GM12801 (cell line): Measurements from ENCODE around the gene TF.

Experiments
- CTCF ChIP-seq: IDR thresholded peaks from one replicate; pipeline ENCODE4 v1.5.1; 2011; ENCODE audit warnings: control low read depth; ENCODE audit not compliant: insufficient read length; ENCODE audit errors: extremely low read depth

TF gene

DNA sequence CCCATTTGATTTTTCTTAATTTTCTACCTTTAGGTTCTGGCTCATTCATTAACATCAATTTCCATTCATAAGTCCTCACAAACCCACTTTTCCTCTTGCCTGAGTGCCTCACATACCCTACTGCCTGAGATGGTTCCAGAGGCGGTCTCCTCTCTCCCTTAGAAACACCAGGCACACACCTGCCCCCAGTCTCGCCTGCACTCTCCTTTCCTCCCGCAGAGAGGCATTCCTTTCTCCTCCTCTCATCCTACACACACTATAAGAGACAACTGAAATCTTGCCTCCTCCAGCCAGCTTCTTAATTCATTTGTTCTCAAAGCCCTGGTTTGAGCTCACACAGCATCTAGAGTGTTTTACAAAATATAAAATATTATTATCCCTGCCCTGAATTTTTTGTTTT, 27.5 kb downstream of the TF start:
- no peak for TF ChIP-seq CTCF

DNA sequence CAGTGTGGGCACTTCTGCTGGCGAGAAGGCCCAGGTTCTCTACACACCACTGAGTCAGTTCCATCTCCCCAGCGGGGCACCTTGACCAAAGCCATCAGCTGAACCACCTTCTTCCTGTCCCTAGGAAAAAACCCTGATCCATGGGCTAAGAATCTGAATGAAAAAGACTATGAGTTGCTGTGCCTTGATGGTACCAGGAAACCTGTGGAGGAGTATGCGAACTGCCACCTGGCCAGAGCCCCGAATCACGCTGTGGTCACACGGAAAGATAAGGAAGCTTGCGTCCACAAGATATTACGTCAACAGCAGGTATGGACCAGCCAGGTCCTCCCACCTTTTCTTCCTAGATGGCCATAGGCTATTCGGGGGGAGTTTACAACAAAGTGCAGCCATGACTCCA, 29.1 kb downstream of the TF start:
- no peak for TF ChIP-seq CTCF

- TF ChIP-seq CTCF = no peak
Observed at GRCh38 chr3:133775835-133776234, 29.6 kb downstream of the TF start.

- no peak for TF ChIP-seq CTCF
Observed at GRCh38 chr3:133776794-133777438, 30.7 kb downstream of the TF start.

- no peak for TF ChIP-seq CTCF
Observed at GRCh38 chr3:133777807-133778568, 31.8 kb downstream of the TF start.

DNA sequence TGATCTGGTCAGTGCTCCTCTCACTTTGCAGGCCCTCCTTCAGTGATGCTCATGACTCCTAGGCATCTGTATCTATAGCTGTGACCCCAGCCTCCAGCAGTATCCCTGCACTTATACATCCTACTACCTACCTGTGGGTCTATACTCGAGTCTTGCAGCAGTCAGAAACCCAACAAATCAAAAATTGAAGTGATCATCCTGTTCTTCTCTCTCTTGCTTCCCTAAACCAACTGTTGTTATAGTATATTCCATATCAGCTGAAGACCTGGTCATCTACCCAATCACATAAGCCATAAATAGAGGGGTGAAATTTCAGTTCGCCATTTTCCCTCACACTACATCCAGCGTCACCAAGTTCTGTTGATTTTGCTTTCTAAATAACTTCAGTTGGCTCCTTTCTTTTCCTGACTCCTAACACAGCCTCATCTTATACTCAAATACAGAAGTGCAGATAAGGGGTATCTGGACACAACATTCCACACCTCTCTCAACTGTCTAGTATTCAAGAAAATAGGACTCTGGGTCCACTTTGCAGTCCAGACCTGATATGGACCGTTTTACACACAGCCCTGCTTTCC, 33.5 kb downstream of the TF start:
- TF ChIP-seq CTCF = no peak

GRCh38 chr3:133781570-133781969, 35.4 kb downstream of the TF start:
- no peak for TF ChIP-seq CTCF
